Spleen (tissue), 7 donors: ENCODE results near the gene YWHAQ.

Source experiments
- POLR2A ChIP-seq, 3 donors: fragments of 450-650 bp; IDR thresholded peaks; one replicate each; pipeline ENCODE4 v1.5.1; 2017; ENCODE audit warnings: antibody characterized with exemption in 3 of 3, mild to moderate bottlenecking in 1 of 3
- POLR2AphosphoS5 ChIP-seq, 3 donors: sonication (generic); formaldehyde crosslinking; IDR thresholded peaks; one replicate each; pipeline ENCODE4 v1.5.1; 2017; ENCODE audit warnings: antibody characterized with exemption in 3 of 3
- TF ChIP-seq, protein P1 (sequence below), 11 experiments: fragments of 200-600 bp in 7 of 11; fragments of 450-650 bp in 4 of 11; sonication (generic) in 4 of 11; IDR thresholded peaks in 8 of 11; conservative IDR thresholded peaks in 3 of 11; 1 replicate in 7 of 11; 2 replicates in 4 of 11; pipeline versions ENCODE4 v1.4.0 to v1.8.0; 2016 to 2021; ENCODE audit warnings: antibody characterized with exemption in 11 of 11, inconsistent platforms in 4 of 11, mild to moderate bottlenecking in 1 of 11
- donor health status: DM: no; HTN: no; CAD: no; lungs with moderate emphysema.
- donor health status: DM: no; HTN: no; CAD: no.
- donor health status: DM: no; HTN: no; CAD: no.

GRCh38 chr2:9631553-9631819 is 689 bp upstream of the YWHAQ start:
- TF ChIP-seq, protein P1, sequence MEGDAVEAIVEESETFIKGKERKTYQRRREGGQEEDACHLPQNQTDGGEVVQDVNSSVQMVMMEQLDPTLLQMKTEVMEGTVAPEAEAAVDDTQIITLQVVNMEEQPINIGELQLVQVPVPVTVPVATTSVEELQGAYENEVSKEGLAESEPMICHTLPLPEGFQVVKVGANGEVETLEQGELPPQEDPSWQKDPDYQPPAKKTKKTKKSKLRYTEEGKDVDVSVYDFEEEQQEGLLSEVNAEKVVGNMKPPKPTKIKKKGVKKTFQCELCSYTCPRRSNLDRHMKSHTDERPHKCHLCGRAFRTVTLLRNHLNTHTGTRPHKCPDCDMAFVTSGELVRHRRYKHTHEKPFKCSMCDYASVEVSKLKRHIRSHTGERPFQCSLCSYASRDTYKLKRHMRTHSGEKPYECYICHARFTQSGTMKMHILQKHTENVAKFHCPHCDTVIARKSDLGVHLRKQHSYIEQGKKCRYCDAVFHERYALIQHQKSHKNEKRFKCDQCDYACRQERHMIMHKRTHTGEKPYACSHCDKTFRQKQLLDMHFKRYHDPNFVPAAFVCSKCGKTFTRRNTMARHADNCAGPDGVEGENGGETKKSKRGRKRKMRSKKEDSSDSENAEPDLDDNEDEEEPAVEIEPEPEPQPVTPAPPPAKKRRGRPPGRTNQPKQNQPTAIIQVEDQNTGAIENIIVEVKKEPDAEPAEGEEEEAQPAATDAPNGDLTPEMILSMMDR (IDR thresholded peaks at IDR 0.05 in 8 of 11, conservative IDR thresholded peaks at IDR 0.05 in 3 of 11): no peak
- TF ChIP-seq POLR2A (IDR thresholded peaks at IDR 0.05): no peak
- no peak for TF ChIP-seq POLR2AphosphoS5 (IDR thresholded peaks at IDR 0.05)
